ENCODE data around the gene WBP4.
"Not testable (repeated sequence)": the region's sequence is repeated elsewhere in the genome, so short reads cannot be mapped to it uniquely, and the experiment has no call there.

The WBP4 gene

DNA sequence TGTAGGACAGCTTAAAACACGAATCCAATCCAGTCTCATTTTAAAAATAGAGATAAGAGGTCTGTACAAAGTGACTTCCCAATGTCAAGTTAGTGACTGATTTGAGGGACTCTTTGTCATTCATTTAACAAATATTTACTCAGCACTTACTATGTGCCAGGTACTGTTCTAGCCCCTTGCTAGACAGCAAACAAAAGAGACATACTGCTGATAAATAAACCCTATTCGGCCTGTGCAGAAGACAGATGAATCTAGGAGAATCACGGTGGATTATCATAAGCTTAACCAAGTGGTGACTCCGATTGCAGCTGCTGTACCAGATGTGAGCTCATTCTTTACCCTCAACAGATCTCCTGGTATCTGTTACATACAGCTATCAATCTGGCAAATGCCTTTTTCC, 35.8 kb upstream of the WBP4 start:
- DNase-seq: no peak
- Histone ChIP-seq H3K27ac (ENCODE audit: insufficient read depth, low read length, poor library complexity, severe bottlenecking) (no peak overlapping the region), H3K4me1 (ENCODE audit: control insufficient read depth, insufficient read depth, low read length, poor library complexity, severe bottlenecking) (no peaks in the 10 kb centered on the region), H3K36me3 (ENCODE audit: control insufficient read depth, insufficient read depth, low read length) (no peaks in the 10 kb centered on the region), H3K9me3 (ENCODE audit: control insufficient read depth, low read length) (no peaks in the 10 kb centered on the region), H3K4me3 (ENCODE audit: insufficient read depth, low read depth, low read length, poor library complexity, severe bottlenecking) (no peak overlapping the region), H3K27me3 (replicated peaks; ENCODE audit: control insufficient read depth, insufficient read depth, low read length, poor library complexity, severe bottlenecking) (no peaks in the 10 kb centered on the region)

- Histone ChIP-seq H3K27ac (ENCODE audit: insufficient read depth, low read length, poor library complexity, severe bottlenecking) (no peak overlapping the region), H3K27me3 (replicated peaks; ENCODE audit: control insufficient read depth, insufficient read depth, low read length, poor library complexity, severe bottlenecking) (no peaks in the 10 kb centered on the region), H3K4me3 (ENCODE audit: insufficient read depth, low read depth, low read length, poor library complexity, severe bottlenecking) (no peak overlapping the region), H3K9me3 (ENCODE audit: control insufficient read depth, low read length) (no peaks in the 10 kb centered on the region), H3K36me3 (ENCODE audit: control insufficient read depth, insufficient read depth, low read length) (no peaks in the 10 kb centered on the region), H3K4me1 (ENCODE audit: control insufficient read depth, insufficient read depth, low read length, poor library complexity, severe bottlenecking) (no peaks in the 10 kb centered on the region)
- no peak for DNase-seq
Measured at GRCh38 chr13:41026788-41027187, 34.5 kb upstream of the WBP4 start.

- no peak overlapping the region for H3K27ac ChIP-seq (ENCODE audit: insufficient read depth, low read length, poor library complexity, severe bottlenecking)
- H3K9me3 ChIP-seq (ENCODE audit: control insufficient read depth, low read length): no peaks in the 10 kb centered on the region
- no peaks in the 10 kb centered on the region for H3K36me3 ChIP-seq (ENCODE audit: control insufficient read depth, insufficient read depth, low read length)
- no peaks in the 10 kb centered on the region for H3K27me3 ChIP-seq (replicated peaks; ENCODE audit: control insufficient read depth, insufficient read depth, low read length, poor library complexity, severe bottlenecking)
- no peaks in the 10 kb centered on the region for H3K4me1 ChIP-seq (ENCODE audit: control insufficient read depth, insufficient read depth, low read length, poor library complexity, severe bottlenecking)
- no peak for DNase-seq
- H3K4me3 ChIP-seq (ENCODE audit: insufficient read depth, low read depth, low read length, poor library complexity, severe bottlenecking): no peak overlapping the region
Measured at GRCh38 chr13:41028051-41028450, 33.3 kb upstream of the WBP4 start.

GRCh38 chr13:41029629-41030028, 31.7 kb upstream of the WBP4 start:
- H3K36me3 ChIP-seq (ENCODE audit: control insufficient read depth, insufficient read depth, low read length): no peaks in the 10 kb centered on the region
- H3K9me3 ChIP-seq (ENCODE audit: control insufficient read depth, low read length): no peaks in the 10 kb centered on the region
- no peak overlapping the region for H3K4me3 ChIP-seq (ENCODE audit: insufficient read depth, low read depth, low read length, poor library complexity, severe bottlenecking)
- no peaks in the 10 kb centered on the region for H3K27me3 ChIP-seq (replicated peaks; ENCODE audit: control insufficient read depth, insufficient read depth, low read length, poor library complexity, severe bottlenecking)
- no peaks in the 10 kb centered on the region for H3K4me1 ChIP-seq (ENCODE audit: control insufficient read depth, insufficient read depth, low read length, poor library complexity, severe bottlenecking)
- DNase-seq: no peak
- no peak overlapping the region for H3K27ac ChIP-seq (ENCODE audit: insufficient read depth, low read length, poor library complexity, severe bottlenecking)

DNA sequence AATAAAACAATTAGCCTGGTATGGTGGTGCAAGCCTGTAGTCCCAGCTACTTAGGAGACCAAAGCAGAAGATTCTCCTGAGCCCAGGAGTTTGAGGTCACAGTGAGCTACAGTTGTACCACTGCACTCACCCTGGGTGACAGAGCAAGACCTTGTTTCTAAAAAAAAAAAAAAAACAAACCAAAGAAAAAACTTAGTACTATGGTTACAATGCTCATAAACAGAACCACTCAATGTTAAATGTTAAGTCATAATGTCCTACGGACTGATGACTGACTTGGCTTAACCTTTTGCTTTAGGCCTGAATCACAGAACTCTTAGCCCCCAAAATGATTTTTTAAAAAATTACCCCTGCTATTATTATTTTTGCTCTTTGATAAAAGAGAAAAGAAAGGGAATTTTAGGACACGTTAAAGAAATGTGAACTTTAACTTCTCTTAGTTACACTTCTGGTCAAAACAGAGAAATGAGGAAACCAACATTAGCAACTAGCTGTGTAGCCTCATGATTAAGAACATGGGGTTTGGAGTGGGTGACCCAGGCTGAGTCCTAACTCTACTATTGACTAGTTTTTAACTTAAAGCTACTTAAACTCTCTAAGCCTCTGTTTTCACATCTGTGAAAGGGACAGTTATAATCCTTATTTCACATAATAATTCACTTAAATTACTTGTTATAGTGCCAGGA, 28.5 kb upstream of the WBP4 start:
- H3K36me3 ChIP-seq (ENCODE audit: control insufficient read depth, insufficient read depth, low read length): no peaks in the 10 kb centered on the region
- H3K9me3 ChIP-seq (ENCODE audit: control insufficient read depth, low read length): no peaks in the 10 kb centered on the region
- no peaks in the 10 kb centered on the region for H3K27me3 ChIP-seq (replicated peaks; ENCODE audit: control insufficient read depth, insufficient read depth, low read length, poor library complexity, severe bottlenecking)
- no peak for DNase-seq
- H3K27ac ChIP-seq (ENCODE audit: insufficient read depth, low read length, poor library complexity, severe bottlenecking): no peak overlapping the region
- H3K4me3 ChIP-seq (ENCODE audit: insufficient read depth, low read depth, low read length, poor library complexity, severe bottlenecking): no peak overlapping the region
- H3K4me1 ChIP-seq (ENCODE audit: control insufficient read depth, insufficient read depth, low read length, poor library complexity, severe bottlenecking): no peaks in the 10 kb centered on the region

GRCh38 chr13:41034382-41034781, 26.9 kb upstream of the WBP4 start:
- no peak for DNase-seq
- H3K4me1 ChIP-seq (ENCODE audit: control insufficient read depth, insufficient read depth, low read length, poor library complexity, severe bottlenecking): no peaks in the 10 kb centered on the region
- H3K36me3 ChIP-seq (ENCODE audit: control insufficient read depth, insufficient read depth, low read length): no peaks in the 10 kb centered on the region
- H3K4me3 ChIP-seq (ENCODE audit: insufficient read depth, low read depth, low read length, poor library complexity, severe bottlenecking): no peak overlapping the region
- no peak overlapping the region for H3K27ac ChIP-seq (ENCODE audit: insufficient read depth, low read length, poor library complexity, severe bottlenecking)
- H3K9me3 ChIP-seq (ENCODE audit: control insufficient read depth, low read length): no peaks in the 10 kb centered on the region
- no peaks in the 10 kb centered on the region for H3K27me3 ChIP-seq (replicated peaks; ENCODE audit: control insufficient read depth, insufficient read depth, low read length, poor library complexity, severe bottlenecking)

- Histone ChIP-seq H3K27ac (ENCODE audit: insufficient read depth, low read length, poor library complexity, severe bottlenecking) (no peak overlapping the region), H3K9me3 (ENCODE audit: control insufficient read depth, low read length) (no peaks in the 10 kb centered on the region), H3K4me1 (ENCODE audit: control insufficient read depth, insufficient read depth, low read length, poor library complexity, severe bottlenecking) (no peaks in the 10 kb centered on the region), H3K36me3 (ENCODE audit: control insufficient read depth, insufficient read depth, low read length) (no peaks in the 10 kb centered on the region), H3K27me3 (replicated peaks; ENCODE audit: control insufficient read depth, insufficient read depth, low read length, poor library complexity, severe bottlenecking) (no peaks in the 10 kb centered on the region), H3K4me3 (ENCODE audit: insufficient read depth, low read depth, low read length, poor library complexity, severe bottlenecking) (no peak overlapping the region)
- DNase-seq: no peak
Measured at GRCh38 chr13:41034881-41035280, 26.4 kb upstream of the WBP4 start.

DNA sequence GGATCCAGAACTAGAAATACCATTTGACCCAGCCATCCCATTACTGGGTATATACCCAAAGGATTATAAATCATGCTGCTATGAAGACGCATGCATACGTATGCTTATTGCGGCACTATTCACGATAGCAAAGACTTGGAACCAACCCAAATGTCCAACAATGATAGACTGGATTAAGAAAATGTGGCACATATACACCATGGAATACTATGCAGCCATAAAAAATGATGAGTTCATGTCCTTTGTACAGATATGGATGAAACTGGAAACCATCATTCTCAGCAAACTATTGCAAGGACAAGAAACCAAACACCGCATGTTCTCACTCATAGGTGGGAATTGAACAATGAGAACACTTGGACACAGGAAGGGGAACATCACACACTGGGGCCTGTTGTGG, 24.8 kb upstream of the WBP4 start:
- DNase-seq; H3K36me3 ChIP-seq (ENCODE audit: control insufficient read depth, insufficient read depth, low read length); H3K27ac ChIP-seq (ENCODE audit: insufficient read depth, low read length, poor library complexity, severe bottlenecking); H3K27me3 ChIP-seq (replicated peaks; ENCODE audit: control insufficient read depth, insufficient read depth, low read length, poor library complexity, severe bottlenecking); H3K9me3 ChIP-seq (ENCODE audit: control insufficient read depth, low read length); H3K4me3 ChIP-seq (ENCODE audit: insufficient read depth, low read depth, low read length, poor library complexity, severe bottlenecking); H3K4me1 ChIP-seq (ENCODE audit: control insufficient read depth, insufficient read depth, low read length, poor library complexity, severe bottlenecking): not testable (repeated sequence)

GRCh38 chr13:41039746-41040145, 21.6 kb upstream of the WBP4 start:
- no peak for DNase-seq
- H3K36me3 ChIP-seq (ENCODE audit: control insufficient read depth, insufficient read depth, low read length): no peaks in the 10 kb centered on the region
- H3K27ac ChIP-seq (ENCODE audit: insufficient read depth, low read length, poor library complexity, severe bottlenecking): no peak overlapping the region
- no peak overlapping the region for H3K4me3 ChIP-seq (ENCODE audit: insufficient read depth, low read depth, low read length, poor library complexity, severe bottlenecking)
- no peaks in the 10 kb centered on the region for H3K9me3 ChIP-seq (ENCODE audit: control insufficient read depth, low read length)
- H3K27me3 ChIP-seq (replicated peaks; ENCODE audit: control insufficient read depth, insufficient read depth, low read length, poor library complexity, severe bottlenecking): no peaks in the 10 kb centered on the region
- no peaks in the 10 kb centered on the region for H3K4me1 ChIP-seq (ENCODE audit: control insufficient read depth, insufficient read depth, low read length, poor library complexity, severe bottlenecking)

DNA sequence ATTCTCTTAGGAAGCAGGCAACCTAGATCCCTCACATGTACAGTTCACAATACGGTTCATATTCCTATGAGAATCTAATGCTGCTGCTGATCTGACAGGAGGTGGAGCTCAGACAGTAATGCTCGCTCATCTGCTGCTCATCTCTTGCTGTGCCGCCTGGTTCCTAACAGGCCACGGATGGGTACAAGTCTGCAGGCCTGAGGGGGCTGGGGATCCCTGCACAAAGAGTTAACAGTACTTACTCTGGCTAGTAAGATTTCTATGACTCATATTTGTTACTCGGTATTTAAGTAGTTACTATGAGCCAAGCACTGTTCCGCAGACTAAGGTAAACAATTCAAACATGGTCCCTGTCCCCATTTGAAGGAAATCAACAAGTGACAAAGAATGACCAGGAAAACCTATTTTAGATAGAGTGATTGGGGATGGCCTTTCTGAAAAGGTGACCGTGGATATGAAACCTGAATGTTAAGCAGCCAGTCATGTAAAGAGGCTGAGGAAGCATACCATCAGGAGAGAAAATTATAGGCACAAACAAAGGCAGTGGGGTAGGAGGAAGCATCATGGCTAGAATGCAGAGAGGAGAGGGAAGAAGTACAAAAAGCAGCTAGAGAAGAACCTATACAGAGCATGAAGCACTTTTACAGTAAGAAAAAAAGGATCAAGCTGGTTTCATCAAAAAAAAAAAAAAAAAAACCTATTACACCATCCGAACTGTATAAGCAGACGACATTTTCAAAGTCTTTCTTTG, 20.6 kb upstream of the WBP4 start:
- DNase-seq: no peak
- no peak overlapping the region for H3K27ac ChIP-seq (ENCODE audit: insufficient read depth, low read length, poor library complexity, severe bottlenecking)
- H3K9me3 ChIP-seq (ENCODE audit: control insufficient read depth, low read length): no peaks in the 10 kb centered on the region
- H3K36me3 ChIP-seq (ENCODE audit: control insufficient read depth, insufficient read depth, low read length): no peaks in the 10 kb centered on the region
- no peaks in the 10 kb centered on the region for H3K27me3 ChIP-seq (replicated peaks; ENCODE audit: control insufficient read depth, insufficient read depth, low read length, poor library complexity, severe bottlenecking)
- H3K4me1 ChIP-seq (ENCODE audit: control insufficient read depth, insufficient read depth, low read length, poor library complexity, severe bottlenecking): no peaks in the 10 kb centered on the region
- H3K4me3 ChIP-seq (ENCODE audit: insufficient read depth, low read depth, low read length, poor library complexity, severe bottlenecking): no peak overlapping the region
